ENCODE measurements around the gene TGM5.

Gene TGM5

DNA sequence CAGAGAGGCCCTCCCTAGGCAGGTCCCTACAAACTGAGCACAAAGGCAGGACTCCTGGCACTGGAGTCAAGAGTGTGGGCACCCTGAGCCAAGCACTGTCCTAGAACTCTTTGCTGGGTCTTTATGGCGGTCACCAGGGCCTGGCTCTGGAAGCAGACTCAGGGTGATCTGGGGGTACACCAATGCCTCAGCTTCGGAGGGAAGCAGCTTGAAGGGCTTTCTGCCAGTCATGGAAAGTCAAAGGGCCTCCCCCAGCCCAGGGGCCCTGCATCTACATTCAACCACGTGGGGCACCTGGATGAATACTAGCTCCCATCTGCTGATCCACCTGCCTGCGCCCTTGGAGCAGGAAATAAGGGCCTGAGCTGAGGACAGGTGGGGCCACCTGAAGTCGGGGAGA lies 53.3 kb downstream of the TGM5 start:
- Histone ChIP-seq H3K27ac (ENCODE audit: insufficient read depth in 1 of 2, low read depth in 1 of 2, low read length in 2 of 2, poor library complexity in 1 of 2, severe bottlenecking in 2 of 2) (no peak overlapping the region), H3K4me1 (ENCODE audit: control extremely low read depth in 1 of 4, control insufficient read depth in 4 of 4, insufficient read depth in 4 of 4, low read length in 3 of 4) (no peaks in the 10 kb centered on the region), H3K4me3 (ENCODE audit: control insufficient read depth in 1 of 7, extremely low read depth in 1 of 7, insufficient read depth in 4 of 7, low read depth in 2 of 7, low read length in 6 of 7) (no peak overlapping the region), H3K36me3 (ENCODE audit: control insufficient read depth in 4 of 4, insufficient read depth in 4 of 4, low read length in 3 of 4) (no peaks in the 10 kb centered on the region), H3K27me3 (replicated peaks in 2 of 5; ENCODE audit: control insufficient read depth in 4 of 5, insufficient read depth in 5 of 5, low read length in 4 of 5) (peaks cover 0 to 14% (median 6%) of the 10 kb centered on the region in 5 experiments), H3K9me3 (ENCODE audit: control extremely low read depth in 1 of 5, control insufficient read depth in 4 of 5, insufficient read depth in 2 of 5, low read depth in 1 of 5, low read length in 4 of 5) (no peaks in the 10 kb centered on the region)
- DNase-seq = no peak
- POLR2A ChIA-PET = interaction anchor here (0.6 kb wide), 1 partner anchor 345 kb away, joined by 5 read pairs; no protein-coding TSS in a partner anchor
- WGBS (ENCODE audit: insufficient coverage) = 97% methylated on average over 5 of the region's 5 CpGs
- CTCF ChIA-PET = interaction anchor here (0.8 to 4.5 kb wide), 6 partner anchors 9 to 72 kb away, joined by 3 to 23 read pairs (median 6); no protein-coding TSS in a partner anchor

DNA sequence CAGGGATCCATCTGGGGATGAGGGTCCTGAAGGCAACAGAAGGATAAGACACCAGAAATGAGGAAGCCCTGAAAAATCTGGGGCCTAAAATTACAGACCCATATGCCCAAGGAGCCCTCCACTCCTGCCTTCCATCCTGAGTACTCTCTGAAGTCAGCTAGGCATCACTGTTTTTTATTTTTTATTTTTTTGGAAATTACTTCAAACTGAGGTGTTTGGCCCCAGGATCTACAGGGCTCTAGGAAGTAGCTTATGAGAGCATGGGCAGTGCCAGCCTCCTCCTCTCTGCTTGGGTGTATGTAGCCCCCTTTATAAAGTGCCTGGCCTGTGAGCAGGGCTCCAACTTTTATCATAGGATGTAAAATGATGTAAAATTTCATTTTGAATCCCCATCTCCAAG lies 53.8 kb downstream of the TGM5 start:
- ChIA-PET POLR2A (no interaction called here), CTCF (interaction anchor here (0.8 to 4.5 kb wide), 5 partner anchors 10 to 73 kb away, joined by 3 to 23 read pairs (median 8); no protein-coding TSS in a partner anchor)
- no peak overlapping the region for H3K27ac ChIP-seq (ENCODE audit: insufficient read depth in 1 of 2, low read depth in 1 of 2, low read length in 2 of 2, poor library complexity in 1 of 2, severe bottlenecking in 2 of 2)
- no peak overlapping the region for H3K4me3 ChIP-seq (ENCODE audit: control insufficient read depth in 1 of 7, extremely low read depth in 1 of 7, insufficient read depth in 4 of 7, low read depth in 2 of 7, low read length in 6 of 7)
- peaks cover 0 to 19% (median 6%) of the 10 kb centered on the region in 5 experiments for H3K27me3 ChIP-seq (replicated peaks in 2 of 5; ENCODE audit: control insufficient read depth in 4 of 5, insufficient read depth in 5 of 5, low read length in 4 of 5)
- H3K9me3 ChIP-seq (ENCODE audit: control extremely low read depth in 1 of 5, control insufficient read depth in 4 of 5, insufficient read depth in 2 of 5, low read depth in 1 of 5, low read length in 4 of 5) = no peaks in the 10 kb centered on the region
- DNase-seq = no peak
- H3K36me3 ChIP-seq (ENCODE audit: control insufficient read depth in 4 of 4, insufficient read depth in 4 of 4, low read length in 3 of 4) = no peaks in the 10 kb centered on the region
- H3K4me1 ChIP-seq (ENCODE audit: control extremely low read depth in 1 of 4, control insufficient read depth in 4 of 4, insufficient read depth in 4 of 4, low read length in 3 of 4) = no peaks in the 10 kb centered on the region

DNA sequence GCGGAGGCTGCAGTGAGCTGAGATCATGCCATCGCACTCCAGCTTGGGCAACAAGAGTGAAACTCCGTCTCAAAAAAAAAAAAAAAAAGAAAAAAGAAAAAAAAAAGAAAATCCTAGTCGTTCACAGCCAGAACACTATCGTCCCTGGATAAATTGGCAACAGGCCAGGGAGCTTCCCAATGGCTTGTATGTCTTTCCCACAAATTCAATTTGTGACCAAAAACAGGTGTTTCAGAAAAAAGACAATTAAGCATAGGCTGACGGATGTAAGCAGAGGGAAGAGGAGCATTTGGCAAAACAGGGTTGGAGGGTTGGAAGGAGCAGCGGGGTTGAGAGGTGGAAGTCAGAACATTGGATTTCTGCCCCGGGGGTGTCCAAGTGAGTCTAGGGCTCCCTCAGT lies 54.4 kb downstream of the TGM5 start:
- Histone ChIP-seq H3K27me3 (replicated peaks in 2 of 5; ENCODE audit: control insufficient read depth in 4 of 5, insufficient read depth in 5 of 5, low read length in 4 of 5) (peaks cover 0 to 24% (median 10%) of the 10 kb centered on the region in 5 experiments), H3K9me3 (ENCODE audit: control extremely low read depth in 1 of 5, control insufficient read depth in 4 of 5, insufficient read depth in 2 of 5, low read depth in 1 of 5, low read length in 4 of 5) (no peaks in the 10 kb centered on the region), H3K4me1 (ENCODE audit: control extremely low read depth in 1 of 4, control insufficient read depth in 4 of 4, insufficient read depth in 4 of 4, low read length in 3 of 4) (no peaks in the 10 kb centered on the region), H3K36me3 (ENCODE audit: control insufficient read depth in 4 of 4, insufficient read depth in 4 of 4, low read length in 3 of 4) (no peaks in the 10 kb centered on the region), H3K27ac (ENCODE audit: insufficient read depth in 1 of 2, low read depth in 1 of 2, low read length in 2 of 2, poor library complexity in 1 of 2, severe bottlenecking in 2 of 2) (no peak overlapping the region), H3K4me3 (ENCODE audit: control insufficient read depth in 1 of 7, extremely low read depth in 1 of 7, insufficient read depth in 4 of 7, low read depth in 2 of 7, low read length in 6 of 7) (no peak overlapping the region)
- DNase-seq = no peak
- POLR2A ChIA-PET = no interaction called here
- WGBS (ENCODE audit: insufficient coverage) = 97% methylated on average over 5 of the region's 8 CpGs
- CTCF ChIA-PET = interaction anchor here (1.1 to 4.5 kb wide), 5 partner anchors 9 to 73 kb away, joined by 4 to 23 read pairs (median 8); no protein-coding TSS in a partner anchor

DNA sequence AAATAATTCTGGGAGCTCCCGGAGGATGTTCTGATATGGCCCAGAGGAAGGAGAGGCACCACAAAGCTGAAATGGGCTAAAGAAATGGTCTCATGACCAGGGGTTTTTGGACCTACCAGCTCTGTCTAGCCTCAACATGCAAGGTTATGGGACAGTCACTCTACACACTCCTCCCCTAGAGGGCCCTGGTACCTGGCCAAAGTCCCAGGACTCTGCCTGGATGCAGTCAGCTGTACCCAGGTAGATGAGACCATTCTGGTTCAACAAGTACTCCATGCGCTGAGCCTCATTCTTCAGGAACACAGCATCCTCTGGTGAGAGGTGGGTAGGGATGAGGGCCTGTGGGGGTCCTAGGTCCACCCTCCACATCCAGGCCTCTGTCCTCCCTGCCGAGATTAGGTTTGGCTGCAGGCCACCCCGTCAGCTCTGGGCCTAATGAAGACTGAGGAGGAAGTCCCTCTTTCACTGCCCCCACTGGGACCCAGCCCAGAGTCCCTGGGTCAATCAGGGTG lies 55.4 kb downstream of the TGM5 start:
- CTCF ChIA-PET = interaction anchor here (0.8 to 4.5 kb wide), 12 partner anchors 8 to 74 kb away, joined by 3 to 23 read pairs (median 4); partner anchors contain the start of gene EPB42
- H3K4me3 ChIP-seq (ENCODE audit: control insufficient read depth in 1 of 7, extremely low read depth in 1 of 7, insufficient read depth in 4 of 7, low read depth in 2 of 7, low read length in 6 of 7) = no peak overlapping the region
- peaks cover 0 to 25% (median 11%) of the 10 kb centered on the region in 5 experiments for H3K27me3 ChIP-seq (replicated peaks in 2 of 5; ENCODE audit: control insufficient read depth in 4 of 5, insufficient read depth in 5 of 5, low read length in 4 of 5)
- DNase-seq = no peak
- H3K9me3 ChIP-seq (ENCODE audit: control extremely low read depth in 1 of 5, control insufficient read depth in 4 of 5, insufficient read depth in 2 of 5, low read depth in 1 of 5, low read length in 4 of 5) = no peaks in the 10 kb centered on the region
- H3K27ac ChIP-seq (ENCODE audit: insufficient read depth in 1 of 2, low read depth in 1 of 2, low read length in 2 of 2, poor library complexity in 1 of 2, severe bottlenecking in 2 of 2) = no peak overlapping the region
- POLR2A ChIA-PET = no interaction called here
- WGBS (ENCODE audit: insufficient coverage) = 100% methylated on average over 3 of the region's 4 CpGs
- H3K36me3 ChIP-seq (ENCODE audit: control insufficient read depth in 4 of 4, insufficient read depth in 4 of 4, low read length in 3 of 4) = no peaks in the 10 kb centered on the region
- H3K4me1 ChIP-seq (ENCODE audit: control extremely low read depth in 1 of 4, control insufficient read depth in 4 of 4, insufficient read depth in 4 of 4, low read length in 3 of 4) = no peaks in the 10 kb centered on the region

DNA sequence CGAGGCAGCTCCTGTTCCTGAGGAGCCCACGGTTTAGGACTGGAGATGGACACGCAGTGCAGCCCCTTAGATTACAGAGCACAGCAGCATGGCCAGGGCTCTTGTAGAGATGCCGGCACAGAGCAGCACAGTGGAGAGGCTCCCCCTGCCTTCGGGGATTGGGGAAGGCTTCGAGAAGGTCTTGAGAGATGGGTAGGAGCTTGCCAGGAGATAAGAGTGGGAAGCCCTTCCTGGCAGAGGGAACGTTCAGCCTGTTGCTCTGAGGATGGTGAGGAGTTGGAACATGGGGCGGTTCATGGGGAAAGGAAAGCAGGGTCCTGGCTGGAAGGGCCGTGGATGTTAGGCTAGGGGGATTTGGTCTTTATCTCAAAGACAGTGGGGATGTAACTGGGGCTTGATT lies 55.9 kb downstream of the TGM5 start:
- Histone ChIP-seq H3K9me3 (ENCODE audit: control extremely low read depth in 1 of 5, control insufficient read depth in 4 of 5, insufficient read depth in 2 of 5, low read depth in 1 of 5, low read length in 4 of 5) (no peaks in the 10 kb centered on the region), H3K4me1 (ENCODE audit: control extremely low read depth in 1 of 4, control insufficient read depth in 4 of 4, insufficient read depth in 4 of 4, low read length in 3 of 4) (no peaks in the 10 kb centered on the region), H3K36me3 (ENCODE audit: control insufficient read depth in 4 of 4, insufficient read depth in 4 of 4, low read length in 3 of 4) (no peaks in the 10 kb centered on the region), H3K4me3 (ENCODE audit: control insufficient read depth in 1 of 7, extremely low read depth in 1 of 7, insufficient read depth in 4 of 7, low read depth in 2 of 7, low read length in 6 of 7) (no peak overlapping the region), H3K27ac (ENCODE audit: insufficient read depth in 1 of 2, low read depth in 1 of 2, low read length in 2 of 2, poor library complexity in 1 of 2, severe bottlenecking in 2 of 2) (no peak overlapping the region), H3K27me3 (replicated peaks in 2 of 5; ENCODE audit: control insufficient read depth in 4 of 5, insufficient read depth in 5 of 5, low read length in 4 of 5) (peaks cover 0 to 25% (median 11%) of the 10 kb centered on the region in 5 experiments)
- no peak for DNase-seq
- POLR2A ChIA-PET = no interaction called here
- WGBS (ENCODE audit: insufficient coverage) = 83% methylated on average over 9 of the region's 9 CpGs
- CTCF ChIA-PET = interaction anchor here (0.8 to 4.5 kb wide), 10 partner anchors 8 to 75 kb away, joined by 3 to 23 read pairs (median 4); partner anchors contain the start of gene EPB42

DNA sequence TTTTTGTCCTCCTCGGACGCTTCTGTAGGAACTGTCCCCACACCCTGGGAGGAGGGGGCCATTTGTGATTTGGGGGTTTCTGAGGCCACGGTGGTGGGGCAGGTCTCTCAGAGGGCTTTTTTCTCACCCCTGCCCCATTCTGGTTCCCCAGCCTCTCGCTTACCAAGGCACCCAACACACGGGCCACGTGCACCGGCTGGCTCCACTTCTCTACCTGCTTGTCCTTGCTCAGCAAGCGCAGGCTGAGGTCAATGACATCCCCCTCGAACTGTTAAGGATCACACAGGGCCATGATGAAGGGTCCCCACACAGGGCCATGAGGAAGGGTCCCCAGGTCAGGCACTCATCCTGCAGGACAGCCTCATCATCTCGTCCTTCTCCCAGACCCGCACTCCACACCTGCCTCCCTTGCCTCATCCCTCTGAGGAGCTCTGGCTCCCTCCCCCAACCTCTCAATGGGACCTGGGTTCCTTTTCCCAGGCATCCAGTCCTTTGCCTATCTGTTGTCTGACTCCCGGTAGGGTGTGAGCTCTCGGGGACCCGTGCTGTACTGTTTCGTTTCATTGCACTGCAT lies 56.5 kb downstream of the TGM5 start:
- POLR2A ChIA-PET = no interaction called here
- Histone ChIP-seq H3K9me3 (ENCODE audit: control extremely low read depth in 1 of 5, control insufficient read depth in 4 of 5, insufficient read depth in 2 of 5, low read depth in 1 of 5, low read length in 4 of 5) (no peaks in the 10 kb centered on the region), H3K4me3 (ENCODE audit: control insufficient read depth in 1 of 7, extremely low read depth in 1 of 7, insufficient read depth in 4 of 7, low read depth in 2 of 7, low read length in 6 of 7) (no peak overlapping the region), H3K27ac (ENCODE audit: insufficient read depth in 1 of 2, low read depth in 1 of 2, low read length in 2 of 2, poor library complexity in 1 of 2, severe bottlenecking in 2 of 2) (no peak overlapping the region), H3K27me3 (replicated peaks in 2 of 5; ENCODE audit: control insufficient read depth in 4 of 5, insufficient read depth in 5 of 5, low read length in 4 of 5) (peaks cover 0 to 25% (median 11%) of the 10 kb centered on the region in 5 experiments), H3K4me1 (ENCODE audit: control extremely low read depth in 1 of 4, control insufficient read depth in 4 of 4, insufficient read depth in 4 of 4, low read length in 3 of 4) (no peaks in the 10 kb centered on the region), H3K36me3 (ENCODE audit: control insufficient read depth in 4 of 4, insufficient read depth in 4 of 4, low read length in 3 of 4) (no peaks in the 10 kb centered on the region)
- 99% methylated on average over 9 of the region's 15 CpGs for WGBS (ENCODE audit: insufficient coverage)
- DNase-seq = no peak
- CTCF ChIA-PET = interaction anchor here (0.6 to 4.4 kb wide), 9 partner anchors 9 to 1943 kb away, joined by 3 to 27 read pairs (median 4); partner anchors contain the start of genes EPB42 and TGM5

Measured in common myeloid progenitor, CD34-positive (primary cell).